ENCODE results near the gene ATXN3L. TPM values are rescaled to one million over a fixed set of nuclear protein-coding genes. Genes with fewer than 3 reads are reported as not detected.

The ATXN3L gene
- total RNA-seq, 1 experiment from 2014 or later = not detected

DNA sequence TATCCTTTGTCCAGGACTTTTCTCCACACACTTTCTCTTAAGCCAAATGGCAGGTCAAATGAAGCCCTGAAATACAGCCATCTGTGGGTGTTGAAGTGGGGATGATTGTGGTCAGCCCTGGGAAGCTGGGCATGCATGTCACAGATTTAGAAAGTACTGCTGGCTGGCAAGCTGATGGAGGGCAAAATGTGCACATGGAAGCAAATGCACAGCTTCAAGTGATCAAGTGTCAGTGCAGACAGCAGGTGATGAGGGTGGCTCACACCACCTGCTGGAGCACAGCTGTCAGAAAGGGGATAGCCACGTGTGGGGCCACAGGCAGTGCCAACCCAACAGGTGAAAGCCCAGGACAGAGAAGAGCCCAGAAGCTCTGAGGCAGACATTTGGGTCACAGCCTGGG, 40.3 kb upstream of the ATXN3L start:
- Histone ChIP-seq H3K36me3 (ENCODE audit: insufficient read depth, low read length, poor library complexity, severe bottlenecking) (no peaks in the 10 kb centered on the region), H3K9me3 (ENCODE audit: low read depth, low read length, poor library complexity, severe bottlenecking) (no peaks in the 10 kb centered on the region), H3K4me1 (ENCODE audit: insufficient read depth, low read length, poor library complexity, severe bottlenecking) (peaks cover 7% of the 10 kb centered on the region), H3K4me3 (ENCODE audit: low read depth, low read length, poor library complexity, severe bottlenecking) (no peak overlapping the region), H3K27ac (ENCODE audit: low read depth, low read length, poor library complexity, severe bottlenecking) (no peak overlapping the region), H3K27me3 (replicated peaks; ENCODE audit: insufficient read depth, low read depth, low read length, poor library complexity) (no peaks in the 10 kb centered on the region)
- intact Hi-C loops (cut with micrococcal nuclease; ENCODE audit: unreplicated experiment) = no loop called here
- TF ChIP-seq, protein P1, sequence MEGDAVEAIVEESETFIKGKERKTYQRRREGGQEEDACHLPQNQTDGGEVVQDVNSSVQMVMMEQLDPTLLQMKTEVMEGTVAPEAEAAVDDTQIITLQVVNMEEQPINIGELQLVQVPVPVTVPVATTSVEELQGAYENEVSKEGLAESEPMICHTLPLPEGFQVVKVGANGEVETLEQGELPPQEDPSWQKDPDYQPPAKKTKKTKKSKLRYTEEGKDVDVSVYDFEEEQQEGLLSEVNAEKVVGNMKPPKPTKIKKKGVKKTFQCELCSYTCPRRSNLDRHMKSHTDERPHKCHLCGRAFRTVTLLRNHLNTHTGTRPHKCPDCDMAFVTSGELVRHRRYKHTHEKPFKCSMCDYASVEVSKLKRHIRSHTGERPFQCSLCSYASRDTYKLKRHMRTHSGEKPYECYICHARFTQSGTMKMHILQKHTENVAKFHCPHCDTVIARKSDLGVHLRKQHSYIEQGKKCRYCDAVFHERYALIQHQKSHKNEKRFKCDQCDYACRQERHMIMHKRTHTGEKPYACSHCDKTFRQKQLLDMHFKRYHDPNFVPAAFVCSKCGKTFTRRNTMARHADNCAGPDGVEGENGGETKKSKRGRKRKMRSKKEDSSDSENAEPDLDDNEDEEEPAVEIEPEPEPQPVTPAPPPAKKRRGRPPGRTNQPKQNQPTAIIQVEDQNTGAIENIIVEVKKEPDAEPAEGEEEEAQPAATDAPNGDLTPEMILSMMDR (conservative IDR thresholded peaks at IDR 0.05; ENCODE audit: low read depth, low read length) = no peak
- TF ChIP-seq EZH2 (IDR thresholded peaks at IDR 0.05; ENCODE audit: borderline replicate concordance, low read depth, low read length, poor library complexity, severe bottlenecking) = no peak
- CTCF ChIA-PET = no interaction called here
- BruUV-seq (replicated peaks) = no TSS peak
- no peak for DNase-seq (ENCODE audit: low spot score)
- POLR2A ChIA-PET (ENCODE audit: low non-redundant PET) = no interaction called here

GRCh38 chrX:13357925-13358324, 38.1 kb upstream of the ATXN3L start:
- no peaks in the 10 kb centered on the region for H3K36me3 ChIP-seq (ENCODE audit: insufficient read depth, low read length, poor library complexity, severe bottlenecking)
- no peaks in the 10 kb centered on the region for H3K27me3 ChIP-seq (replicated peaks; ENCODE audit: insufficient read depth, low read depth, low read length, poor library complexity)
- no peaks in the 10 kb centered on the region for H3K9me3 ChIP-seq (ENCODE audit: low read depth, low read length, poor library complexity, severe bottlenecking)
- no peak for TF ChIP-seq EZH2 (IDR thresholded peaks at IDR 0.05; ENCODE audit: borderline replicate concordance, low read depth, low read length, poor library complexity, severe bottlenecking)
- TF ChIP-seq, protein P1 (conservative IDR thresholded peaks at IDR 0.05; ENCODE audit: low read depth, low read length) = no peak
- ChIA-PET CTCF (no interaction called here), POLR2A (ENCODE audit: low non-redundant PET) (no interaction called here)
- peak overlapping the region; percentile 20 for H3K27ac ChIP-seq (ENCODE audit: low read depth, low read length, poor library complexity, severe bottlenecking)
- BruUV-seq (replicated peaks) = no TSS peak
- H3K4me1 ChIP-seq (ENCODE audit: insufficient read depth, low read length, poor library complexity, severe bottlenecking) = peaks cover 7% of the 10 kb centered on the region
- intact Hi-C loops (cut with micrococcal nuclease; ENCODE audit: unreplicated experiment) = no loop called here
- DNase-seq (ENCODE audit: low spot score) = peak; percentile 81
- no peak overlapping the region for H3K4me3 ChIP-seq (ENCODE audit: low read depth, low read length, poor library complexity, severe bottlenecking)

GRCh38 chrX:13346646-13347045, 26.8 kb upstream of the ATXN3L start:
- TF ChIP-seq EZH2 (IDR thresholded peaks at IDR 0.05; ENCODE audit: borderline replicate concordance, low read depth, low read length, poor library complexity, severe bottlenecking) = no peak
- TF ChIP-seq, protein P1 (conservative IDR thresholded peaks at IDR 0.05; ENCODE audit: low read depth, low read length) = no peak
- Histone ChIP-seq H3K9me3 (ENCODE audit: low read depth, low read length, poor library complexity, severe bottlenecking) (no peaks in the 10 kb centered on the region), H3K27ac (ENCODE audit: low read depth, low read length, poor library complexity, severe bottlenecking) (no peak overlapping the region), H3K36me3 (ENCODE audit: insufficient read depth, low read length, poor library complexity, severe bottlenecking) (no peaks in the 10 kb centered on the region), H3K4me1 (ENCODE audit: insufficient read depth, low read length, poor library complexity, severe bottlenecking) (no peaks in the 10 kb centered on the region), H3K27me3 (replicated peaks; ENCODE audit: insufficient read depth, low read depth, low read length, poor library complexity) (no peaks in the 10 kb centered on the region), H3K4me3 (ENCODE audit: low read depth, low read length, poor library complexity, severe bottlenecking) (no peak overlapping the region)
- no TSS peak for BruUV-seq (replicated peaks)
- intact Hi-C loops (cut with micrococcal nuclease; ENCODE audit: unreplicated experiment) = loop anchor here (10.0 kb wide), 1 partner anchor 402 kb away; no protein-coding TSS in a partner anchor
- no peak for DNase-seq (ENCODE audit: low spot score)
- CTCF ChIA-PET = no interaction called here
- POLR2A ChIA-PET (ENCODE audit: low non-redundant PET) = no interaction called here

Measured in A673 (cell line).